Activated naive CD8-positive, alpha-beta T cell treated with anti-CD3 and anti-CD28 coated beads, Interleukin-2, amount 10 ng/mL, durations not matched to agents 7 days and 5 days (primary cell): ENCODE measurements around the gene C12orf57. TPM values are rescaled to one million over a fixed set of nuclear protein-coding genes. Genes with fewer than 3 reads are reported as not detected.

Experiments
- ATAC-seq: fragments of 150-1000 bp; cut with Tn5 transposase; one replicate; pipeline ENCODE4 v1.10.0; 2021; ENCODE audit warnings: low read depth, moderate library complexity
- POLR2A ChIA-PET: fragments of 350-600 bp; sonication (Branson Sonifier 250); formaldehyde crosslinking; loops from one replicate; lab custom pipeline; 2021; ENCODE audit warnings: antibody characterized with exemption; lab: Charles Lee
- DNase-seq: peaks from one replicate; pipeline ENCODE4 v3.0.0; 2021
- H3K27ac Mint-ChIP-seq: one replicate; pipeline ENCODE4 v1.8.0; 2022; ENCODE audit warnings: mild to moderate bottlenecking, mixed read lengths
- H3K27me3 Mint-ChIP-seq: one replicate; pipeline ENCODE4 v1.8.0; 2022; ENCODE audit warnings: mild to moderate bottlenecking, moderate library complexity, mixed read lengths
- H3K36me3 Mint-ChIP-seq: one replicate; pipeline ENCODE4 v1.8.0; 2021; ENCODE audit warnings: mild to moderate bottlenecking, mixed read lengths
- H3K4me1 Mint-ChIP-seq: one replicate; pipeline ENCODE4 v1.8.0; 2021; ENCODE audit warnings: mixed read lengths
- H3K4me3 Mint-ChIP-seq: one replicate; pipeline ENCODE4 v1.8.0; 2022; ENCODE audit warnings: mild to moderate bottlenecking, moderate library complexity, mixed read lengths
- H3K9me3 Mint-ChIP-seq: one replicate; pipeline ENCODE4 v1.8.0; 2021; ENCODE audit warnings: mixed read lengths
- total RNA-seq, 2 experiments: library from RNA; stranded (reverse); gene quantifications; one replicate each; pipeline ENCODE4 v1.2.3, GENCODE V29; 2021

C12orf57 gene
- total RNA-seq, 2 experiments from 2014 or later, result 210 to 217 TPM

GRCh38 chr12:6970096-6970527 lies 26.3 kb downstream of the C12orf57 start:
- peak; percentile 5 for ATAC-seq

GRCh38 chr12:6974180-6974579 lies 30.4 kb downstream of the C12orf57 start:
- Mint-ChIP-seq H3K4me3 (no peak overlapping the region), H3K9me3 (no peaks in the 10 kb centered on the region), H3K27me3 (no peaks in the 10 kb centered on the region), H3K27ac (no peak overlapping the region), H3K36me3 (peaks cover 12% of the 10 kb centered on the region), H3K4me1 (peaks cover 28% of the 10 kb centered on the region)
- DNase-seq, result no peak
- POLR2A ChIA-PET, result interaction anchor here (0.5 to 1.7 kb wide), 4 partner anchors 25 to 80 kb away, joined by 3 to 7 read pairs (median 4); partner anchors contain the start of genes C12orf57, LPCAT3 and RNU7-1
- no peak for ATAC-seq

More at GRCh38 chr12:6970096-6970527, 26.3 kb downstream of the C12orf57 start:
- POLR2A ChIA-PET, result interaction anchor here (1.5 to 3.5 kb wide), 6 partner anchors 11 to 138 kb away, joined by 4 to 101 read pairs (median 11); partner anchors contain the start of genes C12orf57, PTPN6 and RNU7-1
- no peaks in the 10 kb centered on the region for H3K9me3 Mint-ChIP-seq
- H3K4me3 Mint-ChIP-seq, result peak overlapping the region; percentile 100
- peaks cover 41% of the 10 kb centered on the region for H3K4me1 Mint-ChIP-seq
- no peak for DNase-seq
- H3K27ac Mint-ChIP-seq, result peak overlapping the region; percentile 100
- H3K36me3 Mint-ChIP-seq, result peaks cover 21% of the 10 kb centered on the region
- H3K27me3 Mint-ChIP-seq, result no peaks in the 10 kb centered on the region

- H3K27me3 Mint-ChIP-seq, result no peaks in the 10 kb centered on the region
- no peak overlapping the region for H3K27ac Mint-ChIP-seq
- no peaks in the 10 kb centered on the region for H3K9me3 Mint-ChIP-seq
- no peak overlapping the region for H3K4me3 Mint-ChIP-seq
- H3K4me1 Mint-ChIP-seq, result peaks cover 25% of the 10 kb centered on the region
- POLR2A ChIA-PET, result interaction anchor here (1.0 to 1.7 kb wide), 3 partner anchors 23 to 43 kb away, joined by 3 to 7 read pairs (median 6); partner anchors contain the start of genes C12orf57, LPCAT3 and RNU7-1
- ATAC-seq (no peak), DNase-seq (no peak)
- H3K36me3 Mint-ChIP-seq, result peaks cover 11% of the 10 kb centered on the region
Measured at GRCh38 chr12:6975297-6976032, 31.6 kb downstream of the C12orf57 start.

- peak overlapping the region; percentile 38 for H3K27ac Mint-ChIP-seq
Measured at GRCh38 chr12:6977653-6978052, 33.8 kb downstream of the C12orf57 start.

GRCh38 chr12:6978188-6978587 lies 34.4 kb downstream of the C12orf57 start:
- POLR2A ChIA-PET, result no interaction called here
- no peaks in the 10 kb centered on the region for H3K27me3 Mint-ChIP-seq
- peaks cover 11% of the 10 kb centered on the region for H3K36me3 Mint-ChIP-seq
- H3K4me1 Mint-ChIP-seq, result peaks cover 11% of the 10 kb centered on the region
- ATAC-seq, result no peak
- no peak for DNase-seq
- H3K27ac Mint-ChIP-seq, result peak overlapping the region; percentile 17
- no peaks in the 10 kb centered on the region for H3K9me3 Mint-ChIP-seq
- no peak overlapping the region for H3K4me3 Mint-ChIP-seq

More at GRCh38 chr12:6977653-6978052, 33.8 kb downstream of the C12orf57 start:
- H3K27me3 Mint-ChIP-seq, result no peaks in the 10 kb centered on the region
- H3K4me1 Mint-ChIP-seq, result peaks cover 13% of the 10 kb centered on the region
- POLR2A ChIA-PET, result interaction anchor here (0.9 to 1.8 kb wide), 2 partner anchors 33 to 130 kb away, joined by 3 to 4 read pairs; partner anchors contain the start of gene C12orf57
- H3K36me3 Mint-ChIP-seq, result peaks cover 11% of the 10 kb centered on the region
- ATAC-seq (no peak), DNase-seq (no peak)
- no peak overlapping the region for H3K4me3 Mint-ChIP-seq
- no peaks in the 10 kb centered on the region for H3K9me3 Mint-ChIP-seq

GRCh38 chr12:6978611-6979011 lies 34.8 kb downstream of the C12orf57 start:
- Mint-ChIP-seq H3K36me3 (peaks cover 13% of the 10 kb centered on the region), H3K9me3 (no peaks in the 10 kb centered on the region), H3K27ac (peak overlapping the region; percentile 17), H3K4me3 (no peak overlapping the region), H3K4me1 (peaks cover 10% of the 10 kb centered on the region), H3K27me3 (no peaks in the 10 kb centered on the region)
- POLR2A ChIA-PET, result no interaction called here
- ATAC-seq, result no peak
- no peak for DNase-seq

- POLR2A ChIA-PET, result no interaction called here
- Mint-ChIP-seq H3K36me3 (peaks cover 13% of the 10 kb centered on the region), H3K27ac (peak overlapping the region; percentile 17), H3K4me1 (peaks cover 8% of the 10 kb centered on the region), H3K27me3 (no peaks in the 10 kb centered on the region), H3K9me3 (no peaks in the 10 kb centered on the region), H3K4me3 (no peak overlapping the region)
- ATAC-seq, result no peak
- DNase-seq, result no peak
Measured at GRCh38 chr12:6979021-6979420, 35.2 kb downstream of the C12orf57 start.

GRCh38 chr12:6979453-6979852 lies 35.6 kb downstream of the C12orf57 start:
- ATAC-seq (no peak), DNase-seq (no peak)
- H3K36me3 Mint-ChIP-seq, result peaks cover 13% of the 10 kb centered on the region
- H3K4me1 Mint-ChIP-seq, result peaks cover 8% of the 10 kb centered on the region
- no peak overlapping the region for H3K4me3 Mint-ChIP-seq
- H3K27me3 Mint-ChIP-seq, result no peaks in the 10 kb centered on the region
- H3K9me3 Mint-ChIP-seq, result no peaks in the 10 kb centered on the region
- H3K27ac Mint-ChIP-seq, result no peak overlapping the region
- POLR2A ChIA-PET, result no interaction called here

GRCh38 chr12:6980075-6980474 lies 36.3 kb downstream of the C12orf57 start:
- ATAC-seq (no peak), DNase-seq (no peak)
- H3K4me3 Mint-ChIP-seq, result no peak overlapping the region
- H3K4me1 Mint-ChIP-seq, result peaks cover 6% of the 10 kb centered on the region
- H3K27ac Mint-ChIP-seq, result no peak overlapping the region
- no peaks in the 10 kb centered on the region for H3K27me3 Mint-ChIP-seq
- peaks cover 11% of the 10 kb centered on the region for H3K36me3 Mint-ChIP-seq
- H3K9me3 Mint-ChIP-seq, result no peaks in the 10 kb centered on the region
- POLR2A ChIA-PET, result interaction anchor here (0.6 kb wide), 1 partner anchor 123 kb away, joined by 3 read pairs; no protein-coding TSS in a partner anchor

GRCh38 chr12:6980740-6981139 lies 36.9 kb downstream of the C12orf57 start:
- no peak overlapping the region for H3K27ac Mint-ChIP-seq
- H3K4me1 Mint-ChIP-seq, result peaks cover 2% of the 10 kb centered on the region
- peaks cover 7% of the 10 kb centered on the region for H3K36me3 Mint-ChIP-seq
- POLR2A ChIA-PET, result no interaction called here
- ATAC-seq (no peak), DNase-seq (no peak)
- H3K9me3 Mint-ChIP-seq, result no peaks in the 10 kb centered on the region
- H3K4me3 Mint-ChIP-seq, result no peak overlapping the region
- H3K27me3 Mint-ChIP-seq, result no peaks in the 10 kb centered on the region

- H3K4me1 Mint-ChIP-seq, result peaks cover 1% of the 10 kb centered on the region
- no peak overlapping the region for H3K4me3 Mint-ChIP-seq
- H3K9me3 Mint-ChIP-seq, result no peaks in the 10 kb centered on the region
- ATAC-seq (no peak), DNase-seq (no peak)
- peaks cover 7% of the 10 kb centered on the region for H3K36me3 Mint-ChIP-seq
- H3K27me3 Mint-ChIP-seq, result no peaks in the 10 kb centered on the region
- peak overlapping the region; percentile 46 for H3K27ac Mint-ChIP-seq
- POLR2A ChIA-PET, result no interaction called here
Measured at GRCh38 chr12:6981152-6982052, 37.6 kb downstream of the C12orf57 start.

GRCh38 chr12:6982532-6982931 lies 38.7 kb downstream of the C12orf57 start:
- Mint-ChIP-seq H3K4me1 (peaks cover 1% of the 10 kb centered on the region), H3K27ac (no peak overlapping the region), H3K36me3 (peaks cover 7% of the 10 kb centered on the region), H3K4me3 (no peak overlapping the region), H3K9me3 (no peaks in the 10 kb centered on the region), H3K27me3 (no peaks in the 10 kb centered on the region)
- ATAC-seq (no peak), DNase-seq (no peak)
- POLR2A ChIA-PET, result no interaction called here

- Mint-ChIP-seq H3K4me3 (no peak overlapping the region), H3K4me1 (no peaks in the 10 kb centered on the region), H3K27me3 (no peaks in the 10 kb centered on the region), H3K36me3 (peaks cover 4% of the 10 kb centered on the region), H3K9me3 (no peaks in the 10 kb centered on the region), H3K27ac (no peak overlapping the region)
- ATAC-seq (no peak), DNase-seq (no peak)
- POLR2A ChIA-PET, result no interaction called here
Measured at GRCh38 chr12:6987956-6988553, 44.2 kb downstream of the C12orf57 start.
